IMR-90 (cell line): ENCODE results near the gene MIPEP. TPM values are rescaled to one million over a fixed set of nuclear protein-coding genes. Genes with fewer than 3 reads are reported as not detected.

Source experiments
- ATAC-seq: fragments of 200-7000 bp; cut with Tn5 transposase; 2 replicates; pipeline ENCODE4 v1.9.1; 2020; ENCODE audit warnings: low read depth, mild to moderate bottlenecking, moderate library complexity
- BruUV-seq: library from RNA; stranded (reverse); fragments of 400-500 nt; replicated peaks from 2 replicates; lab custom pipeline; 2021; lab: Mats Ljungman, UMichigan
- CTCF ChIA-PET: fragments of 300-600 bp; formaldehyde crosslinking; extraction: SDS; loops from one replicate; lab custom pipeline; 2021; ENCODE audit warnings: antibody characterized with exemption; lab: Yijun Ruan, JAX
- POLR2A ChIA-PET: fragments of 300-600 bp; sonication (Branson Sonifier 250); formaldehyde crosslinking; loops from one replicate; lab custom pipeline; 2022; ENCODE audit warnings: antibody characterized with exemption; ENCODE audit not compliant: unreplicated experiment; lab: Charles Lee
- DNase-seq: peaks from one replicate; pipeline ENCODE4 v3.0.0; 2013
- H2AFZ ChIP-seq: replicated peaks from 2 replicates; pipeline ENCODE3; 2013; ENCODE audit warnings: low read length, mild to moderate bottlenecking; ENCODE audit not compliant: poor library complexity
- H2AK5ac ChIP-seq: 2 replicates; pipeline ENCODE4 v1.6.1; 2013; ENCODE audit warnings: low read depth, low read length, inconsistent platforms
- H2AK9ac ChIP-seq: replicated peaks from 2 replicates; pipeline ENCODE3; 2013; ENCODE audit warnings: mild to moderate bottlenecking, low read depth, low read length, moderate library complexity; ENCODE audit not compliant: poor library complexity
- H2BK120ac ChIP-seq: 2 replicates; pipeline ENCODE4 v1.6.1; 2013; ENCODE audit warnings: low read depth, low read length, inconsistent platforms
- H2BK15ac ChIP-seq: 3 replicates; pipeline ENCODE4 v1.6.1; 2013; ENCODE audit warnings: low read depth, low read length, inconsistent platforms
- H2BK20ac ChIP-seq: 2 replicates; pipeline ENCODE4 v1.6.1; 2013; ENCODE audit warnings: low read depth, mild to moderate bottlenecking, inconsistent platforms, low read length, moderate library complexity
- H2BK5ac ChIP-seq: 2 replicates; pipeline ENCODE4 v1.6.1; 2013; ENCODE audit warnings: mild to moderate bottlenecking, low read depth, low read length, inconsistent platforms; ENCODE audit not compliant: poor library complexity, severe bottlenecking
- H3K14ac ChIP-seq: replicated peaks from 2 replicates; pipeline ENCODE4 v1.6.1; 2013; ENCODE audit warnings: low read depth, low read length, inconsistent platforms
- H3K18ac ChIP-seq: 2 replicates; pipeline ENCODE4 v1.6.1; 2013; ENCODE audit warnings: low read depth, low read length, control low read depth
- H3K23ac ChIP-seq: 2 replicates; pipeline ENCODE4 v1.6.1; 2013; ENCODE audit warnings: low read depth, low read length, inconsistent platforms
- H3K27ac ChIP-seq: 2 replicates; pipeline ENCODE4 v1.5.1; 2013; ENCODE audit warnings: mild to moderate bottlenecking, control low read depth, low read length; ENCODE audit not compliant: insufficient read depth
- H3K27me3 ChIP-seq: 2 replicates; pipeline ENCODE4 v1.6.1; 2013; ENCODE audit warnings: low read length; ENCODE audit not compliant: control insufficient read depth, insufficient read depth
- H3K36me3 ChIP-seq: 2 replicates; pipeline ENCODE4 v1.6.1; 2013; ENCODE audit warnings: low read length, mixed read lengths; ENCODE audit not compliant: control insufficient read depth, insufficient read depth
- H3K4ac ChIP-seq: 2 replicates; pipeline ENCODE4 v1.6.1; 2013; ENCODE audit warnings: low read depth, low read length, inconsistent platforms
- H3K4me1 ChIP-seq: 2 replicates; pipeline ENCODE4 v1.6.1; 2013; ENCODE audit warnings: low read length, mixed read lengths; ENCODE audit not compliant: control insufficient read depth, insufficient read depth
- H3K4me2 ChIP-seq: 2 replicates; pipeline ENCODE4 v1.6.1; 2013; ENCODE audit warnings: low read depth, mild to moderate bottlenecking, control low read depth, low read length, moderate library complexity
- H3K4me3 ChIP-seq: 2 replicates; pipeline ENCODE4 v1.5.1; 2013; ENCODE audit warnings: low read depth, mild to moderate bottlenecking, control low read depth, low read length, moderate library complexity; ENCODE audit not compliant: insufficient read depth
- H3K56ac ChIP-seq: 2 replicates; pipeline ENCODE4 v1.6.1; 2013; ENCODE audit warnings: low read length, inconsistent platforms; ENCODE audit not compliant: insufficient read depth; ENCODE audit errors: extremely low read depth
- H3K79me1 ChIP-seq, 2 experiments: 2 replicates each; pipeline ENCODE4 v1.6.1; 2013; ENCODE audit warnings: low read length in 2 of 2, inconsistent platforms in 1 of 2, low read depth in 1 of 2
- H3K9ac ChIP-seq: 2 replicates; pipeline ENCODE4 v1.6.1; 2013; ENCODE audit warnings: low read depth, low read length, control low read depth
- H3K9me1 ChIP-seq: 2 replicates; pipeline ENCODE4 v1.6.1; 2013; ENCODE audit warnings: low read length, inconsistent platforms; ENCODE audit not compliant: insufficient read depth
- H3K9me3 ChIP-seq: 2 replicates; pipeline ENCODE4 v1.6.1; 2013; ENCODE audit warnings: low read length; ENCODE audit not compliant: control insufficient read depth, insufficient read depth
- H4K20me1 ChIP-seq: 2 replicates; pipeline ENCODE4 v1.6.1; 2013; ENCODE audit warnings: low read length, inconsistent platforms; ENCODE audit not compliant: insufficient read depth
- H4K5ac ChIP-seq: 2 replicates; pipeline ENCODE4 v1.6.1; 2013; ENCODE audit warnings: mild to moderate bottlenecking, low read depth, low read length, control low read depth
- H4K8ac ChIP-seq, 2 experiments: 2 replicates each; pipeline ENCODE4 v1.6.1; 2013; ENCODE audit warnings: low read depth in 2 of 2, low read length in 2 of 2, control low read depth in 1 of 2, inconsistent platforms in 1 of 2
- H4K91ac ChIP-seq: 2 replicates; pipeline ENCODE4 v1.6.1; 2013; ENCODE audit warnings: low read depth, low read length, inconsistent platforms; ENCODE audit not compliant: insufficient read depth
- RAD21 ChIP-seq: IDR thresholded peaks from 2 replicates; pipeline ENCODE4 v1.6.1; 2012; ENCODE audit warnings: low read length, improper control_type of control experiment
- RCOR1 ChIP-seq: IDR thresholded peaks from 2 replicates; pipeline ENCODE4 v1.6.1; 2012; ENCODE audit warnings: mild to moderate bottlenecking, low read length, improper control_type of control experiment; ENCODE audit not compliant: insufficient replicate concordance
- SMC3 ChIP-seq: fragments of 150-350 bp; IDR thresholded peaks from 2 replicates; pipeline ENCODE4 v1.6.1; 2016; ENCODE audit warnings: low read depth, mild to moderate bottlenecking, antibody characterized with exemption, low read length, moderate library complexity
- WGBS, 2 experiments: methylation state at CpG; one replicate each; pipeline versions ENCODE4 v1.1.5 to v1.1.7; 2013; ENCODE audit warnings: missing lambda C conversion rate in 2 of 2; ENCODE audit not compliant: insufficient read length in 1 of 2; ENCODE audit errors: extremely low coverage in 2 of 2; 5-methylcytosine and 5-hydroxymethylcytosine counted together
- dilution Hi-C: fragments of 300-500 bp; cut with HindIII; formaldehyde crosslinking; loops from one replicate; pipeline ENCODE4 v1.14.3; 2018; ENCODE audit warnings: low sequenced_read_pairs; ENCODE audit not compliant: unreplicated experiment
- in situ Hi-C: fragments of 300-500 bp; cut with MboI; formaldehyde crosslinking; loops from 3 replicates; pipeline ENCODE4 v1.14.3; 2019; ENCODE audit warnings: low sequenced_read_pairs, inconsistent platforms, mixed read lengths
- intact Hi-C: fragments of 100-400 bp; cut with micrococcal nuclease; formaldehyde crosslinking; loops from 2 replicates; pipeline ENCODE4 v1.10.0; 2022
- polyA plus RNA-seq, 3 experiments: library from polyadenylated mRNA; depleted of rRNA; stranded (reverse); fragments of >200 nt; gene quantifications; 2 replicates each; pipeline ENCODE4 v1.2.3, GENCODE V29; 2012; ENCODE audit warnings: low replicate concordance in 1 of 3
- total RNA-seq: library from RNA; depleted of rRNA; stranded (reverse); fragments of >200 nt; gene quantifications from 2 replicates; pipeline ENCODE4 v1.2.3, GENCODE V29; 2012
- TF ChIP-seq, protein P1 (sequence below): conservative IDR thresholded peaks from 2 replicates; pipeline ENCODE4 v1.5.1; 2012; ENCODE audit warnings: mild to moderate bottlenecking, low read depth, low read length, improper control_type of control experiment
- TF ChIP-seq, protein P2 (sequence below): fragments of 150-350 bp; IDR thresholded peaks from 2 replicates; pipeline ENCODE4 v1.6.1; 2016; ENCODE audit warnings: low read depth, mild to moderate bottlenecking, low read length, moderate library complexity, borderline replicate concordance

Gene MIPEP
- total and polyA plus RNA-seq, 2 of the 4 experiments (the other 2 are of a cell fraction) = 15.0 to 21.5 TPM

GRCh38 chr13:23735329-23735728 is 153.9 kb downstream of the MIPEP start:
- Histone ChIP-seq H3K4me3 (no peak overlapping the region), H4K5ac (no peak overlapping the region), H3K18ac (no peak overlapping the region), H2BK15ac (no peak overlapping the region), H3K14ac (no peak overlapping the region), H3K4ac (no peak overlapping the region), H3K79me1 (no peaks in the 10 kb centered on the region), H3K27me3 (no peaks in the 10 kb centered on the region), H3K4me1 (no peaks in the 10 kb centered on the region), H3K9me3 (no peaks in the 10 kb centered on the region), H2BK120ac (no peak overlapping the region), H3K27ac (no peak overlapping the region), H3K9ac (no peak overlapping the region), H3K4me2 (no peak overlapping the region), H3K56ac (no peak overlapping the region), H4K20me1 (no peaks in the 10 kb centered on the region), H3K9me1 (peaks cover 6% of the 10 kb centered on the region; the same call in 1 of the 2 replicates), H3K23ac (no peak overlapping the region), H2BK20ac (no peak overlapping the region), H2AK5ac (no peak overlapping the region), H2BK5ac (no peak overlapping the region), H2AK9ac (no peak overlapping the region), H4K8ac (no peak overlapping the region), H3K36me3 (0 out of 2 replicates have a peak, but pooled peaks cover 4% of the 10 kb centered on the region), H2AFZ (no peak overlapping the region), H4K91ac (no peak overlapping the region)
- in situ Hi-C loops (no loop called here), dilution Hi-C loops (no loop called here), intact Hi-C loops (no loop called here)
- DNase-seq (no peak), ATAC-seq (no peak)
- no CpG with 5 or more reads among the region's 2 CpGs for WGBS, 2 experiments
- CTCF ChIA-PET = interaction anchor here (1.1 kb wide), 1 partner anchor 26 kb away, joined by 8 read pairs; no protein-coding TSS in a partner anchor
- TF ChIP-seq, protein P1, sequence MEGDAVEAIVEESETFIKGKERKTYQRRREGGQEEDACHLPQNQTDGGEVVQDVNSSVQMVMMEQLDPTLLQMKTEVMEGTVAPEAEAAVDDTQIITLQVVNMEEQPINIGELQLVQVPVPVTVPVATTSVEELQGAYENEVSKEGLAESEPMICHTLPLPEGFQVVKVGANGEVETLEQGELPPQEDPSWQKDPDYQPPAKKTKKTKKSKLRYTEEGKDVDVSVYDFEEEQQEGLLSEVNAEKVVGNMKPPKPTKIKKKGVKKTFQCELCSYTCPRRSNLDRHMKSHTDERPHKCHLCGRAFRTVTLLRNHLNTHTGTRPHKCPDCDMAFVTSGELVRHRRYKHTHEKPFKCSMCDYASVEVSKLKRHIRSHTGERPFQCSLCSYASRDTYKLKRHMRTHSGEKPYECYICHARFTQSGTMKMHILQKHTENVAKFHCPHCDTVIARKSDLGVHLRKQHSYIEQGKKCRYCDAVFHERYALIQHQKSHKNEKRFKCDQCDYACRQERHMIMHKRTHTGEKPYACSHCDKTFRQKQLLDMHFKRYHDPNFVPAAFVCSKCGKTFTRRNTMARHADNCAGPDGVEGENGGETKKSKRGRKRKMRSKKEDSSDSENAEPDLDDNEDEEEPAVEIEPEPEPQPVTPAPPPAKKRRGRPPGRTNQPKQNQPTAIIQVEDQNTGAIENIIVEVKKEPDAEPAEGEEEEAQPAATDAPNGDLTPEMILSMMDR = no peak
- TF ChIP-seq, protein P2, sequence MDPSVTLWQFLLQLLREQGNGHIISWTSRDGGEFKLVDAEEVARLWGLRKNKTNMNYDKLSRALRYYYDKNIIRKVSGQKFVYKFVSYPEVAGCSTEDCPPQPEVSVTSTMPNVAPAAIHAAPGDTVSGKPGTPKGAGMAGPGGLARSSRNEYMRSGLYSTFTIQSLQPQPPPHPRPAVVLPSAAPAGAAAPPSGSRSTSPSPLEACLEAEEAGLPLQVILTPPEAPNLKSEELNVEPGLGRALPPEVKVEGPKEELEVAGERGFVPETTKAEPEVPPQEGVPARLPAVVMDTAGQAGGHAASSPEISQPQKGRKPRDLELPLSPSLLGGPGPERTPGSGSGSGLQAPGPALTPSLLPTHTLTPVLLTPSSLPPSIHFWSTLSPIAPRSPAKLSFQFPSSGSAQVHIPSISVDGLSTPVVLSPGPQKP = no peak
- TF ChIP-seq RAD21 (no peak), RCOR1 (no peak), SMC3 (no peak)
- no TSS peak for BruUV-seq
- POLR2A ChIA-PET = no interaction called here
